IMR-90 (cell line): ENCODE data around the gene OR2J1. TPM values are rescaled to one million over a fixed set of nuclear protein-coding genes. Genes with fewer than 3 reads are reported as not detected.

Source experiments
- ATAC-seq: fragments of 200-7000 bp; cut with Tn5 transposase; 2 replicates; pipeline ENCODE4 v1.9.1; 2020; ENCODE audit warnings: low read depth, mild to moderate bottlenecking, moderate library complexity
- BruUV-seq: library from RNA; stranded (reverse); fragments of 400-500 nt; replicated peaks from 2 replicates; lab custom pipeline; 2021; lab: Mats Ljungman, UMichigan
- CTCF ChIA-PET: fragments of 300-600 bp; formaldehyde crosslinking; extraction: SDS; loops from one replicate; lab custom pipeline; 2021; ENCODE audit warnings: antibody characterized with exemption; lab: Yijun Ruan, JAX
- POLR2A ChIA-PET: fragments of 300-600 bp; sonication (Branson Sonifier 250); formaldehyde crosslinking; loops from one replicate; lab custom pipeline; 2022; ENCODE audit warnings: antibody characterized with exemption; ENCODE audit not compliant: unreplicated experiment; lab: Charles Lee
- DNase-seq: peaks from one replicate; pipeline ENCODE4 v3.0.0; 2013
- H2AFZ ChIP-seq: replicated peaks from 2 replicates; pipeline ENCODE3; 2013; ENCODE audit warnings: low read length, mild to moderate bottlenecking; ENCODE audit not compliant: poor library complexity
- H2AK5ac ChIP-seq: 2 replicates; pipeline ENCODE4 v1.6.1; 2013; ENCODE audit warnings: low read depth, low read length, inconsistent platforms
- H2AK9ac ChIP-seq: replicated peaks from 2 replicates; pipeline ENCODE3; 2013; ENCODE audit warnings: mild to moderate bottlenecking, low read depth, low read length, moderate library complexity; ENCODE audit not compliant: poor library complexity
- H2BK120ac ChIP-seq: 2 replicates; pipeline ENCODE4 v1.6.1; 2013; ENCODE audit warnings: low read depth, low read length, inconsistent platforms
- H2BK15ac ChIP-seq: 3 replicates; pipeline ENCODE4 v1.6.1; 2013; ENCODE audit warnings: low read depth, low read length, inconsistent platforms
- H2BK20ac ChIP-seq: 2 replicates; pipeline ENCODE4 v1.6.1; 2013; ENCODE audit warnings: low read depth, mild to moderate bottlenecking, inconsistent platforms, low read length, moderate library complexity
- H2BK5ac ChIP-seq: 2 replicates; pipeline ENCODE4 v1.6.1; 2013; ENCODE audit warnings: mild to moderate bottlenecking, low read depth, low read length, inconsistent platforms; ENCODE audit not compliant: poor library complexity, severe bottlenecking
- H3K14ac ChIP-seq: replicated peaks from 2 replicates; pipeline ENCODE4 v1.6.1; 2013; ENCODE audit warnings: low read depth, low read length, inconsistent platforms
- H3K18ac ChIP-seq: 2 replicates; pipeline ENCODE4 v1.6.1; 2013; ENCODE audit warnings: low read depth, low read length, control low read depth
- H3K23ac ChIP-seq: 2 replicates; pipeline ENCODE4 v1.6.1; 2013; ENCODE audit warnings: low read depth, low read length, inconsistent platforms
- H3K27ac ChIP-seq: 2 replicates; pipeline ENCODE4 v1.5.1; 2013; ENCODE audit warnings: mild to moderate bottlenecking, control low read depth, low read length; ENCODE audit not compliant: insufficient read depth
- H3K27me3 ChIP-seq: 2 replicates; pipeline ENCODE4 v1.6.1; 2013; ENCODE audit warnings: low read length; ENCODE audit not compliant: control insufficient read depth, insufficient read depth
- H3K36me3 ChIP-seq: 2 replicates; pipeline ENCODE4 v1.6.1; 2013; ENCODE audit warnings: low read length, mixed read lengths; ENCODE audit not compliant: control insufficient read depth, insufficient read depth
- H3K4ac ChIP-seq: 2 replicates; pipeline ENCODE4 v1.6.1; 2013; ENCODE audit warnings: low read depth, low read length, inconsistent platforms
- H3K4me1 ChIP-seq: 2 replicates; pipeline ENCODE4 v1.6.1; 2013; ENCODE audit warnings: low read length, mixed read lengths; ENCODE audit not compliant: control insufficient read depth, insufficient read depth
- H3K4me2 ChIP-seq: 2 replicates; pipeline ENCODE4 v1.6.1; 2013; ENCODE audit warnings: low read depth, mild to moderate bottlenecking, control low read depth, low read length, moderate library complexity
- H3K4me3 ChIP-seq: 2 replicates; pipeline ENCODE4 v1.5.1; 2013; ENCODE audit warnings: low read depth, mild to moderate bottlenecking, control low read depth, low read length, moderate library complexity; ENCODE audit not compliant: insufficient read depth
- H3K56ac ChIP-seq: 2 replicates; pipeline ENCODE4 v1.6.1; 2013; ENCODE audit warnings: low read length, inconsistent platforms; ENCODE audit not compliant: insufficient read depth; ENCODE audit errors: extremely low read depth
- H3K79me1 ChIP-seq, 2 experiments: 2 replicates each; pipeline ENCODE4 v1.6.1; 2013; ENCODE audit warnings: low read length in 2 of 2, inconsistent platforms in 1 of 2, low read depth in 1 of 2
- H3K9ac ChIP-seq: 2 replicates; pipeline ENCODE4 v1.6.1; 2013; ENCODE audit warnings: low read depth, low read length, control low read depth
- H3K9me1 ChIP-seq: 2 replicates; pipeline ENCODE4 v1.6.1; 2013; ENCODE audit warnings: low read length, inconsistent platforms; ENCODE audit not compliant: insufficient read depth
- H3K9me3 ChIP-seq: 2 replicates; pipeline ENCODE4 v1.6.1; 2013; ENCODE audit warnings: low read length; ENCODE audit not compliant: control insufficient read depth, insufficient read depth
- H4K20me1 ChIP-seq: 2 replicates; pipeline ENCODE4 v1.6.1; 2013; ENCODE audit warnings: low read length, inconsistent platforms; ENCODE audit not compliant: insufficient read depth
- H4K5ac ChIP-seq: 2 replicates; pipeline ENCODE4 v1.6.1; 2013; ENCODE audit warnings: mild to moderate bottlenecking, low read depth, low read length, control low read depth
- H4K8ac ChIP-seq, 2 experiments: 2 replicates each; pipeline ENCODE4 v1.6.1; 2013; ENCODE audit warnings: low read depth in 2 of 2, low read length in 2 of 2, control low read depth in 1 of 2, inconsistent platforms in 1 of 2
- H4K91ac ChIP-seq: 2 replicates; pipeline ENCODE4 v1.6.1; 2013; ENCODE audit warnings: low read depth, low read length, inconsistent platforms; ENCODE audit not compliant: insufficient read depth
- CEBPB ChIP-seq: IDR thresholded peaks from 2 replicates; pipeline ENCODE4 v1.6.1; 2012; ENCODE audit warnings: low read depth, low read length, improper control_type of control experiment
- CTCF ChIP-seq: conservative IDR thresholded peaks from 2 replicates; pipeline ENCODE4 v1.5.1; 2012; ENCODE audit warnings: mild to moderate bottlenecking, low read depth, low read length, improper control_type of control experiment
- MAFK ChIP-seq: IDR thresholded peaks from 2 replicates; pipeline ENCODE4 v1.6.1; 2012; ENCODE audit warnings: low read depth, low read length, improper control_type of control experiment
- RAD21 ChIP-seq: IDR thresholded peaks from 2 replicates; pipeline ENCODE4 v1.6.1; 2012; ENCODE audit warnings: low read length, improper control_type of control experiment
- SMC3 ChIP-seq: fragments of 150-350 bp; IDR thresholded peaks from 2 replicates; pipeline ENCODE4 v1.6.1; 2016; ENCODE audit warnings: low read depth, mild to moderate bottlenecking, antibody characterized with exemption, low read length, moderate library complexity
- WGBS, 2 experiments: methylation state at CpG; one replicate each; pipeline versions ENCODE4 v1.1.5 to v1.1.7; 2013; ENCODE audit warnings: missing lambda C conversion rate in 2 of 2; ENCODE audit not compliant: insufficient read length in 1 of 2; ENCODE audit errors: extremely low coverage in 2 of 2; 5-methylcytosine and 5-hydroxymethylcytosine counted together
- dilution Hi-C: fragments of 300-500 bp; cut with HindIII; formaldehyde crosslinking; loops from one replicate; pipeline ENCODE4 v1.14.3; 2018; ENCODE audit warnings: low sequenced_read_pairs; ENCODE audit not compliant: unreplicated experiment
- in situ Hi-C: fragments of 300-500 bp; cut with MboI; formaldehyde crosslinking; loops from 3 replicates; pipeline ENCODE4 v1.14.3; 2019; ENCODE audit warnings: low sequenced_read_pairs, inconsistent platforms, mixed read lengths
- intact Hi-C: fragments of 100-400 bp; cut with micrococcal nuclease; formaldehyde crosslinking; loops from 2 replicates; pipeline ENCODE4 v1.10.0; 2022
- polyA plus RNA-seq, 3 experiments: library from polyadenylated mRNA; depleted of rRNA; stranded (reverse); fragments of >200 nt; gene quantifications; 2 replicates each; pipeline ENCODE4 v1.2.3, GENCODE V29; 2012; ENCODE audit warnings: low replicate concordance in 1 of 3
- total RNA-seq: library from RNA; depleted of rRNA; stranded (reverse); fragments of >200 nt; gene quantifications from 2 replicates; pipeline ENCODE4 v1.2.3, GENCODE V29; 2012

The OR2J1 gene
- total and polyA plus RNA-seq, 2 of the 4 experiments (the other 2 are of a cell fraction), result not detected

GRCh38 chr6:29071831-29072723, 27.2 kb upstream of the OR2J1 start:
- in situ Hi-C loops (no loop called here), dilution Hi-C loops (no loop called here), intact Hi-C loops (no loop called here)
- H3K79me1 ChIP-seq, result no peaks in the 10 kb centered on the region
- H2BK20ac ChIP-seq, result no peak overlapping the region
- no peak overlapping the region for H4K8ac ChIP-seq
- H2AFZ ChIP-seq, result no peak overlapping the region
- no peak overlapping the region for H2BK120ac ChIP-seq
- H3K9ac ChIP-seq, result no peak overlapping the region
- no peaks in the 10 kb centered on the region; the same call in 1 of the 2 replicates for H3K9me3 ChIP-seq
- H3K4me3 ChIP-seq, result no peak overlapping the region
- H2AK5ac ChIP-seq, result no peak overlapping the region
- no peak overlapping the region for H3K27ac ChIP-seq
- H3K56ac ChIP-seq, result no peak overlapping the region
- H3K23ac ChIP-seq, result no peak overlapping the region
- H3K4ac ChIP-seq, result no peak overlapping the region
- no peaks in the 10 kb centered on the region for H3K4me1 ChIP-seq
- H3K14ac ChIP-seq, result no peak overlapping the region
- no peak overlapping the region for H2BK5ac ChIP-seq
- H3K18ac ChIP-seq, result no peak overlapping the region
- ATAC-seq (no peak), DNase-seq (no peak)
- ChIA-PET POLR2A (no interaction called here), CTCF (no interaction called here)
- no peaks in the 10 kb centered on the region for H3K27me3 ChIP-seq
- no peak overlapping the region for H3K4me2 ChIP-seq
- H4K20me1 ChIP-seq, result no peaks in the 10 kb centered on the region
- H4K5ac ChIP-seq, result no peak overlapping the region
- no peak overlapping the region for H2AK9ac ChIP-seq
- H2BK15ac ChIP-seq, result no peak overlapping the region
- no peaks in the 10 kb centered on the region for H3K9me1 ChIP-seq
- H4K91ac ChIP-seq, result no peak overlapping the region
- H3K36me3 ChIP-seq, result no peaks in the 10 kb centered on the region
- 0% methylated on average over 1 of the region's 9 CpGs; no CpG with 5 or more reads in 1 of the 2 experiments for WGBS, 2 experiments
- BruUV-seq, result no TSS peak
- TF ChIP-seq SMC3 (no peak), RAD21 (no peak), CEBPB (no peak), CTCF (peak; percentile 23; the same call in 1 of the 2 replicates), MAFK (no peak)
